Midbrain (tissue), 1 donor: ENCODE data around the gene CTIF.

Source experiments
- DNase-seq: peaks from one replicate; lab custom pipeline; 2025; lab: John Stamatoyannopoulos, UW

The CTIF gene

GRCh38 chr18:48819781-48820482, 281.1 kb downstream of the CTIF start:
- DNase-seq, result no peak

GRCh38 chr18:48820483-48821250, 281.8 kb downstream of the CTIF start:
- no peak for DNase-seq

- DNase-seq, result no peak
Observed at GRCh38 chr18:48821251-48821590, 282.4 kb downstream of the CTIF start.

- DNase-seq, result no peak
Observed at GRCh38 chr18:48821845-48822244, 283.0 kb downstream of the CTIF start.

GRCh38 chr18:48824231-48824970, 285.6 kb downstream of the CTIF start:
- no peak for DNase-seq

- no peak for DNase-seq
Observed at GRCh38 chr18:48825101-48825745, 286.4 kb downstream of the CTIF start.

GRCh38 chr18:48826271-48826670, 287.4 kb downstream of the CTIF start:
- DNase-seq, result no peak

GRCh38 chr18:48826806-48827205, 288.0 kb downstream of the CTIF start:
- no peak for DNase-seq

- DNase-seq, result no peak
Observed at GRCh38 chr18:48827291-48828193, 288.7 kb downstream of the CTIF start.

- DNase-seq, result no peak
Observed at GRCh38 chr18:48828194-48828545, 289.3 kb downstream of the CTIF start.

GRCh38 chr18:48828691-48829442, 290.0 kb downstream of the CTIF start:
- no peak for DNase-seq

GRCh38 chr18:48829443-48830149, 290.8 kb downstream of the CTIF start:
- no peak for DNase-seq

- DNase-seq, result no peak
Observed at GRCh38 chr18:48831113-48831759, 292.4 kb downstream of the CTIF start.

GRCh38 chr18:48831802-48832201, 293.0 kb downstream of the CTIF start:
- DNase-seq, result no peak

GRCh38 chr18:48832938-48833700, 294.3 kb downstream of the CTIF start:
- no peak for DNase-seq

- no peak for DNase-seq
Observed at GRCh38 chr18:48833701-48834412, 295.0 kb downstream of the CTIF start.

GRCh38 chr18:48834413-48835031, 295.7 kb downstream of the CTIF start:
- DNase-seq, result no peak

- no peak for DNase-seq
Observed at GRCh38 chr18:48835119-48835518, 296.3 kb downstream of the CTIF start.
